Posterior vena cava (tissue), 2 donors: ENCODE measurements around the gene SLC15A1. TPM values are rescaled to one million over a fixed set of nuclear protein-coding genes. Genes with fewer than 3 reads are reported as not detected.

Source experiments
- DNase-seq: peaks from one replicate; pipeline ENCODE4 v3.0.0-alpha.2; 2020; ENCODE audit warnings: low spot score
- intact Hi-C, 2 donors: fragments of 100-400 bp; cut with DNase I; formaldehyde crosslinking; loops; one replicate each; pipeline versions ENCODE4 v1.14.1 to v1.14.2; 2022 to 2023
- total RNA-seq, 2 donors: library from RNA; stranded (reverse); fragmentation: NEBNext Ultra II Directional; extraction: Animal tissue kit (Norgen Biotek cat#: 25700); gene quantifications; one replicate each; pipeline ENCODE4 v1.2.1, GENCODE V29; 2021
- donor health status: DM: yes; HTN: yes; CAD: no.
- donor health status: DM: yes; HTN: yes; CAD: no.

SLC15A1 gene
- total RNA-seq, 2 donors from 2014 or later, result 0.19 TPM; not detected in 1

DNA sequence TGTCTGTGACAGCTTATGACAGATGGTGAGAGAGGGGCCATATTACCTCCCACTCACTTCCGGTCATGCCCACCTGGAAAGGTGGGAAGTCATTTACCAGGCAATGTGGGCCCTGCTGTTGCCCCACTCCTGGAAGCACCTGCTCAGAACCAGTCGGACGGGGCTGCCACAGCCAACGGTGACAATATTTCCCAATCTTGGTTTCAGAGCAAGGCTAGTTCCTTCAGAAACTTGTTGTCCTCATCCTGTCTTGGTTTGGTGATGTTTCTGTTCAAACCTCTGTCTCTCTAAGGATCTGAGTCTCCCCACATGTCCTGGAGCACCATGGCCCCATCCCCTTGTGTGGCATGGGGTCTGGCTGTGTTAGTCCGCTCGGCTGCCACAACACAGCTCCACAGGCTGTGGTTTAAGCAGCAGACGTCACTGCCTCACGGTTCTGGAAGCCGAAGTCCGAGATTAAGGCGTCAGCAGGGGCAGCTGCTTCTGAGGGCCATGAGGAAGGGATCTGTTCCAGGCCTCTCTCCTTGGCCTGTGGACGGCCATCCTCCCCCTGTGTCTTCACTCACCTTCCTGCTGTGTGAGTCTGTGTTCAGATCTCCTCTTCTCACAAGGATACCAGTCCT, 31.5 kb upstream of the SLC15A1 start:
- DNase-seq, result no peak

DNA sequence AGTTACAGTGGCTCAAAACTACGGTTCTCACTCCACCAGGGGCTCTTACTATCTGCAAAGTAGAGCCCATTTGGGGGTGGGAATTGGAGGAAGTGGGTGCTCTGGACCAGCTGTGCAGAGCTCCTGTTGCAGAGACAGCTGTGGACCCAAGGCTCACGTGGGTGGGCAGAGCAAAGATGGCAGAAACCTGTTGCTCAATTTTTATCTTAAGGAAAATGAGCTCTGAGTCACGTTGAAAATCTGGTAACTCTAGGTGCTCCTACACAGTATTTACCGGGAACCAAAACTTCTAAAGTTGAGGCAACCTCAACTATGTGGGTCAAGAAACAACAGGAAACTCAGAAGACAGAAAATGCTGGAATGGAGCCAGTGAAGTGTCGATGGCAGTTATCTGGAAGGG, 30.2 kb upstream of the SLC15A1 start:
- intact Hi-C loops, result no loop called here
- no peak for DNase-seq

More for the DNA sequence above, 31.5 kb upstream of the SLC15A1 start:
- intact Hi-C loops, result no loop called here

DNA sequence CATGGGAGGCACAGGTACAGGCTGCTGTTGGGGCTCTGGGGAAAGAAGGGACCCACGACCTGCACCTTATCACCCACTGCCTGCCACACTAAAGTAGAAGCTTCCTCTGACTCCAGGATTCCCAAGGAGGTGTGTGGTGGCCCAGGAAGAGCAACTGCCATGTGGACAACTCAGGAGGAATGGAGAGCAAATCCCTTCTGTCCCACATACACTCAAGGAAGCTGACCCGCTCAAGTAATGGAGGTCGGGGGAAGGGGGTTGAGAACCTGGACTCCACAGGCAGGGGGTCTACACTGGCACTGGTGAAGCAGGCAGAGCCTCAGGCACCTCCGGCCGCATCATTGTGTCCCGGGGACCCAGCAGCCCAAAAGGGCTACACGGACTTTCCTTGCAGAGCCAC, 29.4 kb upstream of the SLC15A1 start:
- intact Hi-C loops, result no loop called here
- no peak for DNase-seq

- no peak for DNase-seq
- intact Hi-C loops, result no loop called here
Measured at GRCh38 chr13:98781470-98781869, 29.0 kb upstream of the SLC15A1 start.

DNA sequence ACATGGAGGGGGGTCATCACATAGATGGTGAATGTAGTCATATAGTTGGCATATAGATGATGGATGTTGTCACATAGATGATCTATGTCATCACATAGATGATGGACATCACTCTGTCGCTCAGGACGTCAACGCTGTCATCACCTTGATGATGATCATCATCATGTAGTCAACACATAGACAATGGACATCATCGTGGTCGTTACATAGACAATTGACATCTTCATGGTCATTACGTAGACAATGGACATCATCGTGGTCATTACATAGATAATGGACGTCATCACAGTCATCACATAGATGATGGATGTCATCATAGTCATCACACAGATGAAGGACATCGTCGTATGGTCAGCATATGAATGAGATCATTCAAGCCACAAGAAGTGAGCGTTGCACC, 28.6 kb upstream of the SLC15A1 start:
- intact Hi-C loops, result no loop called here

GRCh38 chr13:98780451-98780850, 28.0 kb upstream of the SLC15A1 start:
- no peak for DNase-seq
- intact Hi-C loops, result no loop called here

More for the DNA sequence above, 28.6 kb upstream of the SLC15A1 start:
- no peak for DNase-seq

DNA sequence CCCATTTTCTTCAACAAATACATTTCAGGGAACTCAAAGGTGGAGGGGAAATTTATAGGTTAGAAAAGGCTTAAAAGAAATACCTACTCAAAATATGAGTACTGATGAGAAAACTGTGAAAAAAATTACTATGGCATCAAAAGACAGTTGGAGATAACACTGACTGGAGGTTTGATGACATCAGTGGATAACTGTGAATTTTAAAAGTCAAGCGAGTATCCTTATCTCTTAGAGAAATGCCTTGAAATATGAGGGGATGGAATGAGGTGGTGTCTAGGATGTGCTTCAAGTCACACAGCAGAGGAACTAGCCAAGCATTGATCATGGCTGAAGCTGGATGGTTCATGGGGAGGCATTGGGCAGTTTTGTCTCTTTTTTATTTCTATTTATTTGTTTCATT, 27.2 kb upstream of the SLC15A1 start:
- DNase-seq, result no peak
- intact Hi-C loops, result no loop called here

GRCh38 chr13:98778749-98779148, 26.3 kb upstream of the SLC15A1 start:
- intact Hi-C loops, result no loop called here
- no peak for DNase-seq

DNA sequence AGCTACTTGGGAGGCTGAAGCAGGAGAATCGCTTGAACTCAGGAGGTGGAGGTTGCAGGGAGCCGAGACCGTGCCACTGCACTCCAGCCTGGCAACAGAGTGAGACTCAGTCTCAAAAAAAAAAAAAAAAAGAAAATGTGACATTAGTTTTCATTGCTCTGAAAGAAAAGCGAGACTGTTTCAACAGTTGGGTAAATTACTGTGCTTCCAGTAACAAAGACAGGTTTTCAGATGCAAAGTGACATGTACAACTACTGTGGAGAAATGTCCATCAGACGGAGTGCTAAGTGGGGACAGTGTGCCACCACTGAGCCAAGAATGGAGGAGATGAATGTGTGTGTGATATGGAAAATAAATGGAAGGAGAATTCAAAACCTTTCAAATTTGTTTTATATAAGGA, 24.2 kb upstream of the SLC15A1 start:
- DNase-seq, result no peak
- intact Hi-C loops, result no loop called here

- intact Hi-C loops, result no loop called here
- no peak for DNase-seq
Measured at GRCh38 chr13:98775844-98776598, 23.5 kb upstream of the SLC15A1 start.

GRCh38 chr13:98775386-98775785, 22.9 kb upstream of the SLC15A1 start:
- no peak for DNase-seq
- intact Hi-C loops, result no loop called here

GRCh38 chr13:98774776-98775175, 22.3 kb upstream of the SLC15A1 start:
- DNase-seq, result no peak
- intact Hi-C loops, result loop anchor here in 1 of 2 donors (5.0 kb wide), 1 partner anchor 147 kb away; no protein-coding TSS in a partner anchor

DNA sequence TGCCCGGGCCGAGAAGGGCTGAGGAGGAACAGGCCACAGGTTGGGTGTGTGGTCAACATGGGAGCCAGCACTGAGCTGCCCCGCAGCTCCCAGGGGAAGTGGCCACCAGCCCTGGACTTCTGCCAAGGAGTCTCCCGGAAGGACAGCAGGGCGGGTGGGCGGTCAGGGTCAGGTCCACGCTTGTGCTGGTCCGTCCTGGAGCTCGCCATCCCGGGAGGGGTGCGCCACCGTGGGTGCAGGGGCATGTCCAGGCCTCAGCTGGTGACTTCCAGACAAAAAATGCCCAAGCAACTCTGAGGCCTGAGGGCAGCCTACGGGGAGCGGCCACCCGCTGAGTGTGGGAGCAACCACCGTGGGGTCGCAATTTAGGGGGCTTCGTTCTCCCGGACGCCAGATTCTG, 21.4 kb upstream of the SLC15A1 start:
- DNase-seq, result no peak
- intact Hi-C loops, result loop anchor here in 1 of 2 donors (5.0 kb wide), 1 partner anchor 147 kb away; no protein-coding TSS in a partner anchor

GRCh38 chr13:98772794-98773452, 20.5 kb upstream of the SLC15A1 start:
- no peak for DNase-seq
- intact Hi-C loops, result loop anchor here in 1 of 2 donors (5.0 kb wide), 1 partner anchor 146 kb away; no protein-coding TSS in a partner anchor

DNA sequence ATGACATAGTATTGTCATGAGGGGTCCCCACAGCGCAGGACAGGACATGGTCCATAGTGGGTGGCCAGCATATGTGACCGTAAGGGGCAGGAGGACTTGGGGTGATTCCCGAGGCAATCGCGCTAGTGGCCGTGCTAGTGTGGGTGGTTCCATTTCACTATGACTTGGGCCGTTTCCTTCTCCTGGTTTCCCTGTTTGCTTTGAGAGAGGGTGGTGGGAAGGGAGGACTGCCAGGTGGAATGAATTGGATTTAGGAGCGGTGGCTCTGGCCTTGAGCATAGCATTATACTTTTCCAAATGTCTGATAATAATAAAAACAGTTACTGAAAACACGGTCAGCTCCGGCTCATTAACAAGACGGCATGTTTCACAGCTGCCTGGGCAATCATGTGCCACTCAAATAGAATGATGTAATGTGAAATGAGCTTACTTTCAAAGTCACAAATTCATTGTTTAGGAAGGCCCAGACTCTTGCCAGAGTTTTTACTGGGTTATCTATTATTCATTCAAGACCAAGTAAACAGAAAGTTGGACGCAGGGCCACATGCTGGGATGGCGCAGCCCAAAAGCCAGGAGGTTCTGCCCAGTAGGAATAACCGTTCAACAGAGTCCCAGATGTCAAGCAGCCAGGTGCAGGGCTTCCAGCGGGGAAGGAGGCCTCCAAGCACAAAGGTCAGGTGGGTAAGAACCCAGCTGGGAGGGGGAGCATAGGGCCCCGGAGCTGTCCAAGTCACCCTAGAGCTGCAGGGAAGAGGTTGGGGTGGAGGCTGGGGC, 19.6 kb upstream of the SLC15A1 start:
- no peak for DNase-seq

DNA sequence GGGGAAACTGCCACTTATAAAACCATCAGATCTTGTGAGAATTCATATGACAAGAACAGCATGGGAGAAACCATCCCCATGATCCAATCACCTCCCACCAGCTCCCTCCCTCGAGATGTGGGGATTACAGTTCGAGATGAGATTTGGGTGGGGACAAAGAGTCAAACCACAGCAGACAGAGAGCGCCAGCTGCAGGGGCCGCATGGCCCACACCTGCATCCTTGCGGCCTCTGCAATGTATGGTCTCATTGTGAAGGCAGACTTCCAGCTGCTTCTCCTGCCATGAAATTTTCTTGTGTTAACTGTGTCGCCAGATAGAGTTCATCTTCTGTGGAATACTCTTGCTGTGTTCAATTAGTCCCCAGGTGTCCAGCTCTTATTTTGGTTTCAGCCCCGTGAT, 17.3 kb upstream of the SLC15A1 start:
- DNase-seq, result no peak
- intact Hi-C loops, result loop anchor here in 1 of 2 donors (5.0 kb wide), 1 partner anchor 142 kb away; no protein-coding TSS in a partner anchor

More for the DNA sequence above, 19.6 kb upstream of the SLC15A1 start:
- intact Hi-C loops, result loop anchor here in 1 of 2 donors (5.0 kb wide), 1 partner anchor 145 kb away; no protein-coding TSS in a partner anchor

- intact Hi-C loops, result no loop called here
- no peak for DNase-seq
Measured at GRCh38 chr13:98768522-98768921, 16.1 kb upstream of the SLC15A1 start.

DNA sequence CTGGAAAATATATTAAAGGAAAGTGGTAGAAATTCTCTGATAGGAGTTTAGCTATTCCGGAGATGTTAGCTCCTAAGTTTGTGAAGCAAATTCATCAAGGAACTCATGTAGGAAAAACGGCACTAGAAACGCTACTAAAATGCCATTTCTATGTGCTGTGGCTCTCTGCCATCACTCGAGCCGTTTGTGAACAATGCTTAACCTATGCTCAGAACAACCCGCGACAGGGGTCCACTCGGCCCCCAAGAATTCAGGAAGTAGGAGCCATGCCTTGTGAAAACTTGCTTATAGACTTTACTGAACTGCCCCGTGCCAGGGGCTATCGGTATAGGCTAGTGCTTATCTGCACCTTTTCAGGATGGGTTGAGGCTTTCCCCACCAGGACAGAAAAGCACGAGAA, 14.2 kb upstream of the SLC15A1 start:
- no peak for DNase-seq
- intact Hi-C loops, result no loop called here

- intact Hi-C loops, result no loop called here
- DNase-seq, result no peak
Measured at GRCh38 chr13:98765996-98766519, 13.6 kb upstream of the SLC15A1 start.
